ENCODE measurements around the gene BRME1. TPM values are rescaled to one million over a fixed set of nuclear protein-coding genes. Genes with fewer than 3 reads are reported as not detected.

Gene BRME1
- total RNA-seq, 4 donors from 2014 or later: 0.34 to 1.7 (median 1.0) TPM

DNA sequence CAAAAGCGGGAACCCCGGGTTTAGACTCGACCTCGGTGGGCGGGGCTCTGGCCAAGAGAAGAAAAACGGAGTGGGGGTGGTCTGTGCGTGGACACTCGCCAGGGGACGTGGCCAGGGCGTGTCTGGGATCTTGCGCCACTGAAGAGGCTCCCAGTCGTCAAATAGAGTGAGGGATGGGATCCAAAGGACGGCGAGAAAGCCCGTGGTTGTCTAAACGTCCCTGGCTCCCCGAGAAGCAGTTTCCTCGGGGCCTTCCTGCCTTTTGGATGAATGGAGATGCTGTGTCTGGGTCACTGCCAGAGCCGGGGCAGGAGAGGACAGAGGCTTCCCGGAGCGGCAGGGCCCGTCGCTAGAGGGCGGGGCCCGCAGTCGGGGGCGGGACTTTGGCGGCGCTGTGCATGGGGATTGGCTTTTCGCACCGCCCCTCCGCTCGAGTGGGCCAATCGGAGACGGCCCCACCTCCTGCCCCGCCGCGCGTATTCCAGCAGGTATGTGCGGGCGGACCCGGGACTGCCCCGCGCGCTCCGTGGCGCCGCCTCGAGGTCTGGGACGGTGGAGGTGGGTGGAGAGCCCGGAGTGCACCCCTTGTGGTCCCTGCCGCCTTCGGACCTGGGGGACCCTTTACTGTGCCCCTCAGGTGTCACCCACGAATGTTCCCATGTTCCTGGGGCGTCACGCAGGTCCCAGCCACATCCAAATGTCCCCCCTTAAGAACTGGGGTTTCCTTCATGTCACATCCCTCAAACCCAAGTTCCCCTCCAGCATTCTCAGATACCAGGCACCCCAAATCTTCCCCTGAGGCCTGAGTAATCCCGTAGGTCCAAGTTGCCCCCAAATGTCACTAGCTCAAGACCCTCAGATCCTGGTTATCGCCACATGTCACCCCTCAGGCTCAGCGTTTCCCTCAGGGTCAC, 72.3 kb downstream of the BRME1 start:
- Histone ChIP-seq H3K36me3 (peaks cover 12 to 19% of the 10 kb centered on the region in 2 donors), H3K27me3 (no peaks in the 10 kb centered on the region), H3K9me3 (no peaks in the 10 kb centered on the region), H3K4me3 (replicated peaks in 1 of 3) (peak overlapping the region in 1 of 3 donors; percentile 16), H3K4me1 (peaks cover 20 to 43% of the 10 kb centered on the region in 2 donors), H3K27ac (peak overlapping the region; percentile 31 to 84 (median 84))
- WGBS, 2 donors: 12 to 13% methylated on average over 24 to 31 of the region's 59 CpGs
- intact Hi-C loops (cut with DNase I): no loop called here
- peak; percentile 98 to 99 for DNase-seq
- no peak for TF ChIP-seq POLR2A (IDR thresholded peaks at IDR 0.05)
- TF ChIP-seq, protein P1, sequence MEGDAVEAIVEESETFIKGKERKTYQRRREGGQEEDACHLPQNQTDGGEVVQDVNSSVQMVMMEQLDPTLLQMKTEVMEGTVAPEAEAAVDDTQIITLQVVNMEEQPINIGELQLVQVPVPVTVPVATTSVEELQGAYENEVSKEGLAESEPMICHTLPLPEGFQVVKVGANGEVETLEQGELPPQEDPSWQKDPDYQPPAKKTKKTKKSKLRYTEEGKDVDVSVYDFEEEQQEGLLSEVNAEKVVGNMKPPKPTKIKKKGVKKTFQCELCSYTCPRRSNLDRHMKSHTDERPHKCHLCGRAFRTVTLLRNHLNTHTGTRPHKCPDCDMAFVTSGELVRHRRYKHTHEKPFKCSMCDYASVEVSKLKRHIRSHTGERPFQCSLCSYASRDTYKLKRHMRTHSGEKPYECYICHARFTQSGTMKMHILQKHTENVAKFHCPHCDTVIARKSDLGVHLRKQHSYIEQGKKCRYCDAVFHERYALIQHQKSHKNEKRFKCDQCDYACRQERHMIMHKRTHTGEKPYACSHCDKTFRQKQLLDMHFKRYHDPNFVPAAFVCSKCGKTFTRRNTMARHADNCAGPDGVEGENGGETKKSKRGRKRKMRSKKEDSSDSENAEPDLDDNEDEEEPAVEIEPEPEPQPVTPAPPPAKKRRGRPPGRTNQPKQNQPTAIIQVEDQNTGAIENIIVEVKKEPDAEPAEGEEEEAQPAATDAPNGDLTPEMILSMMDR (IDR thresholded peaks at IDR 0.05): peak in 4 of 6 experiments; percentile 25 to 54 (median 42)

MicroRNAs within 50 kb of the gene (microRNA counts, 767-probe panel; counts per million panel counts)
- 2,667 to 4,715 counts per million in 2 donors for microRNA hsa-miR-181c-5p
- 4,410 to 8,189 counts per million in 2 donors for microRNA hsa-miR-23a-3p
- 3,285 to 6,204 counts per million in 2 donors for microRNA hsa-miR-24-3p
- 2,537 to 4,566 counts per million in 2 donors for microRNA hsa-miR-27a-3p

Small RNA genes lying within 50 kb of the gene (microRNA-seq; reads per million reads assigned to microRNA genes)
- 595 reads per million, percentile 72 among the genes with 10 or more reads in this experiment for gene MIR181C
- gene MIR181D: 440 reads per million, percentile 69 among the genes with 10 or more reads in this experiment

Small RNA genes lying within 50 kb of the gene (small RNA-seq; reads per million reads assigned to genes)
- gene MIR181C (22.2 reads per million, percentile 94 among the genes with 10 or more reads in this experiment), gene MIR181D (24.5 reads per million, percentile 94 among the genes with 10 or more reads in this experiment)

Other genes with a start within 250 kb of the BRME1 start
- 10 to 100 TPM; 53.0 to 90.4 (median 70.6) TPM for gene MRI1, start 141.6 kb downstream of the BRME1 start, total RNA-seq
- gene C19orf53, start 131.7 kb downstream of the BRME1 start, total RNA-seq: 100 to 1,000 TPM in 2 of 4 donors, 10 to 100 TPM in 2; 50.2 to 191 (median 139) TPM
- gene ZSWIM4, start 110.7 kb downstream of the BRME1 start, total RNA-seq: 10 to 100 TPM in 1 of 4 donors, 1 to 10 TPM in 3; 6.9 to 15.6 (median 8.9) TPM
- gene NANOS3, start 29.0 kb downstream of the BRME1 start, total RNA-seq: not detected
- gene CC2D1A, start 84 bp upstream of the BRME1 start, total RNA-seq: 10 to 100 TPM; 29.3 to 36.4 (median 31.3) TPM
- gene PODNL1, start 32.3 kb upstream of the BRME1 start, total RNA-seq: 1 to 10 TPM in 1 of 4 donors, under 1 TPM in 2, not detected in 1; 0.40 to 1.4 (median 0.63) TPM
- gene DCAF15, start 46.4 kb upstream of the BRME1 start, total RNA-seq: 10 to 100 TPM in 3 of 4 donors, 1 to 10 TPM in 1; 9.5 to 19.6 (median 11.6) TPM
- 1 to 10 TPM; 4.8 to 9.1 (median 9.1) TPM for gene RFX1, start 100.2 kb upstream of the BRME1 start, total RNA-seq
- gene RLN3, start 122.0 kb upstream of the BRME1 start, total RNA-seq: not detected
- gene IL27RA, start 125.6 kb upstream of the BRME1 start, total RNA-seq: 1 to 10 TPM; 1.9 to 4.9 (median 3.4) TPM
- gene PALM3, start 156.0 kb upstream of the BRME1 start, total RNA-seq: 1 to 10 TPM; 4.8 to 9.6 (median 6.8) TPM
- 1 to 10 TPM; 7.9 to 9.9 (median 9.1) TPM for gene MISP3, start 166.7 kb upstream of the BRME1 start, total RNA-seq
- gene C19orf67, start 179.7 kb upstream of the BRME1 start, total RNA-seq: not detected
- gene SAMD1, start 184.6 kb upstream of the BRME1 start, total RNA-seq: 10 to 100 TPM; 15.2 to 27.3 (median 22.7) TPM
- gene PRKACA, start 211.6 kb upstream of the BRME1 start, total RNA-seq: 10 to 100 TPM; 33.2 to 69.4 (median 55.5) TPM
- gene ASF1B, start 230.5 kb upstream of the BRME1 start, total RNA-seq: 1 to 10 TPM in 2 of 4 donors, under 1 TPM in 2; 0.54 to 2.6 (median 0.95) TPM